Neural cell (in vitro differentiated cells): ENCODE data around the gene ANKS1B. TPM values are rescaled to one million over a fixed set of nuclear protein-coding genes. Genes with fewer than 3 reads are reported as not detected.

Experiments
- H2AFZ ChIP-seq: fragments of 200-600, 300-800 bp; sonication (generic), shearing (Covaris generic); 2 replicates; pipeline ENCODE4 v1.6.0; 2014; ENCODE audit warnings: low read depth, mild to moderate bottlenecking, antibody characterized with exemption, low read length, moderate library complexity
- H3F3A ChIP-seq: fragments of 200-600 bp; shearing (Covaris generic); 2 replicates; pipeline ENCODE4 v1.6.1; 2016; ENCODE audit warnings: mild to moderate bottlenecking, moderate library complexity, mixed read lengths, antibody characterized with exemption, low read length; ENCODE audit not compliant: insufficient read depth, poor library complexity, severe bottlenecking
- H3K27ac ChIP-seq: fragments of 200-600, 300-800 bp; sonication (generic), shearing (Covaris generic); 2 replicates; pipeline ENCODE4 v1.5.1; 2014; ENCODE audit warnings: mild to moderate bottlenecking, low read length, moderate library complexity
- H3K27me3 ChIP-seq: fragments of 300-800, 200-600 bp; sonication (generic), shearing (Covaris generic); 2 replicates; pipeline ENCODE4 v1.6.0; 2014; ENCODE audit warnings: mild to moderate bottlenecking, low read depth, low read length, moderate library complexity; ENCODE audit not compliant: insufficient read depth
- H3K36me3 ChIP-seq: fragments of 300-800, 200-600 bp; sonication (generic), shearing (Covaris generic); 2 replicates; pipeline ENCODE4 v1.5.1; 2014; ENCODE audit warnings: mild to moderate bottlenecking, antibody characterized with exemption, low read length, moderate library complexity; ENCODE audit not compliant: insufficient read depth
- H3K4me2 ChIP-seq: fragments of 300-800, 200-600 bp; sonication (generic), shearing (Covaris generic); 2 replicates; pipeline ENCODE4 v1.6.0; 2014; ENCODE audit warnings: mild to moderate bottlenecking, low read length
- H3K4me3 ChIP-seq: fragments of 300-800, 200-600 bp; sonication (generic), shearing (Covaris generic); 2 replicates; pipeline ENCODE4 v1.5.1; 2014; ENCODE audit warnings: mild to moderate bottlenecking, low read length, moderate library complexity
- H3K79me2 ChIP-seq: fragments of 200-600 bp; shearing (Covaris generic); replicated peaks from 2 replicates; pipeline ENCODE4 v1.6.0; 2014; ENCODE audit warnings: mild to moderate bottlenecking, low read length, moderate library complexity; ENCODE audit not compliant: insufficient read depth
- H3K9ac ChIP-seq: fragments of 300-800, 200-600 bp; sonication (generic), shearing (Covaris generic); 2 replicates; pipeline ENCODE4 v1.6.1; 2016; ENCODE audit warnings: mild to moderate bottlenecking, low read length, mixed read lengths
- H3K9me2 ChIP-seq: fragments of 200-600 bp; shearing (Covaris generic); 2 replicates; pipeline ENCODE4 v1.6.1; 2016; ENCODE audit warnings: mild to moderate bottlenecking, low read length, mixed read lengths; ENCODE audit not compliant: insufficient read depth
- H3K9me3 ChIP-seq: fragments of 200-600, 300-800 bp; sonication (generic), shearing (Covaris generic); 2 replicates; pipeline ENCODE4 v1.6.1; 2016; ENCODE audit warnings: mild to moderate bottlenecking, mixed run types, low read length, moderate library complexity, mixed read lengths
- H4K20me1 ChIP-seq: fragments of 200-600 bp; shearing (Covaris generic); 2 replicates; pipeline ENCODE4 v1.6.1; 2016; ENCODE audit warnings: mild to moderate bottlenecking, mixed run types; ENCODE audit not compliant: insufficient read depth
- CTCF ChIP-seq: fragments of 450-650 bp; IDR thresholded peaks from 2 replicates; pipeline ENCODE4 v1.5.1; 2014; ENCODE audit warnings: antibody characterized with exemption, mild to moderate bottlenecking, moderate library complexity; ENCODE audit not compliant: poor library complexity, severe bottlenecking
- EP300 ChIP-seq: fragments of 450-650 bp; conservative IDR thresholded peaks from 2 replicates; pipeline ENCODE4 v1.6.1; 2014; ENCODE audit warnings: antibody characterized with exemption, mild to moderate bottlenecking, moderate library complexity; ENCODE audit not compliant: poor library complexity, severe bottlenecking
- EZH2 ChIP-seq: fragments of 200-600, 300-800 bp; shearing (Covaris generic), sonication (generic); IDR thresholded peaks from 2 replicates; pipeline ENCODE4 v1.6.1; 2014; ENCODE audit warnings: antibody characterized with exemption, low read length, borderline replicate concordance, mild to moderate bottlenecking; ENCODE audit not compliant: insufficient read depth, poor library complexity, severe bottlenecking
- MXI1 ChIP-seq: fragments of 450-650 bp; conservative IDR thresholded peaks from 2 replicates; pipeline ENCODE4 v1.6.1; 2014; ENCODE audit warnings: antibody characterized with exemption, mild to moderate bottlenecking; ENCODE audit not compliant: poor library complexity, severe bottlenecking
- POLR2AphosphoS5 ChIP-seq: IDR thresholded peaks from 2 replicates; pipeline ENCODE4 v1.6.1; 2012
- RAD21 ChIP-seq: fragments of 450-650 bp; conservative IDR thresholded peaks from 2 replicates; pipeline ENCODE4 v1.6.1; 2014; ENCODE audit warnings: antibody characterized with exemption, mild to moderate bottlenecking, moderate library complexity
- REST ChIP-seq: IDR thresholded peaks from 2 replicates; pipeline ENCODE4 v1.6.1; 2012; ENCODE audit warnings: borderline replicate concordance
- SMC3 ChIP-seq: fragments of 450-650 bp; conservative IDR thresholded peaks from 2 replicates; pipeline ENCODE4 v1.6.1; 2014; ENCODE audit warnings: antibody characterized with exemption, mild to moderate bottlenecking, moderate library complexity; ENCODE audit not compliant: poor library complexity
- TAF1 ChIP-seq: IDR thresholded peaks from 2 replicates; pipeline ENCODE4 v1.6.1; 2012; ENCODE audit warnings: low read depth
- polyA plus RNA-seq: library from polyadenylated mRNA; depleted of rRNA; stranded (reverse); fragments of >200 nt; gene quantifications from 2 replicates; pipeline ENCODE4 v1.2.3, GENCODE V29; 2014

ANKS1B gene
- polyA plus RNA-seq, 1 donor from 2014 or later: 65.6 TPM

GRCh38 chr12:99131751-99132199 lies 853.0 kb downstream of the ANKS1B start:
- Histone ChIP-seq H2AFZ (no peak overlapping the region), H3F3A (no peaks in the 10 kb centered on the region), H3K36me3 (no peaks in the 10 kb centered on the region), H3K4me3 (peak overlapping the region; percentile 54), H3K27ac (peak overlapping the region; percentile 50), H3K4me2 (peak overlapping the region; percentile 13), H3K9me2 (no peaks in the 10 kb centered on the region), H3K79me2 (peaks cover 14% of the 10 kb centered on the region), H3K9me3 (no peaks in the 10 kb centered on the region), H4K20me1 (no peaks in the 10 kb centered on the region), H3K9ac (peak overlapping the region; percentile 30), H3K27me3 (no peaks in the 10 kb centered on the region)
- TF ChIP-seq CTCF (no peak), EZH2 (no peak), POLR2AphosphoS5 (no peak), SMC3 (no peak), RAD21 (peak; percentile 15), TAF1 (no peak), MXI1 (peak; percentile 26), REST (no peak), EP300 (no peak)

- no peaks in the 10 kb centered on the region for H3F3A ChIP-seq
- no peak overlapping the region for H3K4me2 ChIP-seq
- H3K9ac ChIP-seq: peak overlapping the region; percentile 30
- H2AFZ ChIP-seq: no peak overlapping the region
- no peaks in the 10 kb centered on the region for H3K9me3 ChIP-seq
- no peaks in the 10 kb centered on the region for H3K27me3 ChIP-seq
- H3K79me2 ChIP-seq: peaks cover 14% of the 10 kb centered on the region
- no peak for TF ChIP-seq EP300
- no peak for TF ChIP-seq REST
- no peak for TF ChIP-seq RAD21
- TF ChIP-seq MXI1: no peak
- no peak for TF ChIP-seq EZH2
- TF ChIP-seq TAF1: no peak
- no peak for TF ChIP-seq CTCF
- TF ChIP-seq SMC3: no peak
- TF ChIP-seq POLR2AphosphoS5: no peak
- peak overlapping the region; percentile 50 for H3K27ac ChIP-seq
- no peaks in the 10 kb centered on the region for H3K9me2 ChIP-seq
- H3K36me3 ChIP-seq: no peaks in the 10 kb centered on the region
- H4K20me1 ChIP-seq: no peaks in the 10 kb centered on the region
- H3K4me3 ChIP-seq: peak overlapping the region; percentile 54
Measured at GRCh38 chr12:99130808-99131553, 853.8 kb downstream of the ANKS1B start.
